ENCODE results near the gene PAWR.
"Not testable (repeated sequence)": the region's sequence is repeated elsewhere in the genome, so short reads cannot be mapped to it uniquely, and the experiment has no call there.

PAWR gene

GRCh38 chr12:79587368-79587767 is 103.4 kb downstream of the PAWR start:
- DNase-seq, result no peak

DNA sequence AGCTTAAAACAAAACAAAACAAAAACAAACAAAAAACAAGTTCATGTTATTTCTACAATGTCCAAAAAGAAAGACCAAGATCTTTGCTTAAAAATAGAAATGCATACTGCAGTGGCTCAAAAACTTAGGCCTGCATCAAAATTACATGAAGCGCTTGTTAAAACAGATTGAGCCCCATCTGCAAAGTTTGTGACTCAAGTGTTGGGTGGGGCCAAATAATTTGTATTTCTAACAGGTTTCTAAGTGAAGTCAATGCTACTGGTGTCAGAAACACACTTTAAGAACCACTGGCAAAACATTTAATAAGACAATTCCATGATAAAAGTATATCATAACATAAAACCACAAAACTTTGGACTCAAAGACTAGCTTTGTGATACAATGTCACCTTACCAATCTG is 105.6 kb downstream of the PAWR start:
- no peak for DNase-seq

DNA sequence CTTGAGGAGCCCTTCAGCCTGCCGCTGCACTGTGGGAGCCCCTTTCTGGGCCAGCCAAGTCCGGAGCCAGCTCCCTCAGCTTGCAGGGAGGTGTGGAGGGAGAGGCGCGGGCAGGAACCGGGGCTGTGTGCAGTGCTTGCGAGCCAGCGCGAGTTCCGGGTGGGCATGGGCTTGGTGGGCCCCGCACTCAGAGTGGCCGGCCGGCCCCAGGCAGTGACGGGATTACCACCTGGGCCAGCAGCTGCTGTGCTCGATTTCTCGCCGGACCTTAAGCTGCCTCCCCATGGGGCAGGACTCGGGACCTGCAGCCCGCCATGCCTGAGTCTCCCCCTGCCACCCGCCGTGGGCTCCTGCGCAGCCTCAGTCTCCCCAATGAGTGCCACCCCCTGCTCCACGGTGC is 116.9 kb downstream of the PAWR start:
- no peak for DNase-seq

DNA sequence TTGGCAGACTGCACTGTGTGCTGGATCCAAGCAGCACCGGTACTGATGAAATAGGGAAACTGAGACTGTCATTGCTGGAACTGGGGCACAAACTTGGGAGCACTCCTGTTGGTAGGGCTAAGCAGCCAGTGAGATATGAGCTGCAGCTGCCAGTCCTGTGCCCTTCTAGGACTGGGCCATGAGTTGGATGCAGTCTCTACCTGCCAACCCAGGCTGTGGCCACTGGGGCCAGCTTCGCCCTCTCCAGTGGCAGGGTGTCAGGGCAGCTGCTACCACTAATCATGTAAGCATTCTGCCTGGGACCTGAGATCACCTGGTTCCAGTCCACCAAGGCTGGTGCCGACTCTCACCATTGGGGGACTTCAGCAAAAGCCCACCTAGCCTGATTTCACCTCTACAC is 121.1 kb downstream of the PAWR start:
- DNase-seq, result no peak

DNA sequence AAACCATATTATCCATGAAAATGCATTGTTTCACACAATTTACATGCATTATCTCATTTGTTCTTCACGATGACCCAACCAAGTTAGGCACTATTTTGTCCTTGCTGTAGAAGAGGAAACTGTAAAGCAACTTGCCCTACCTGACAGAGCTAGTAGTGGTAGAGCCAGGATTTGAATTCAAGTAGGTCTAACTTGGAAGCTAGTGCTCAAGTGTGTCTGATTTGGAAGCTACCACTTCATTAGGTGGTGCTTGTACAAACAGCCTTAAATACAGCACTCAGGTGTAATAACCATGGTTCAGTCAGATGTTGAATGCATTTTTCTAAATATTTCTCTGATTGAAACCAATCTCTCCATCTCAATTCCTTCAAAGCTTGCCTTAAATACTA is 123.6 kb downstream of the PAWR start:
- DNase-seq, result no peak

GRCh38 chr12:79566452-79567174 is 124.2 kb downstream of the PAWR start:
- no peak for DNase-seq

DNA sequence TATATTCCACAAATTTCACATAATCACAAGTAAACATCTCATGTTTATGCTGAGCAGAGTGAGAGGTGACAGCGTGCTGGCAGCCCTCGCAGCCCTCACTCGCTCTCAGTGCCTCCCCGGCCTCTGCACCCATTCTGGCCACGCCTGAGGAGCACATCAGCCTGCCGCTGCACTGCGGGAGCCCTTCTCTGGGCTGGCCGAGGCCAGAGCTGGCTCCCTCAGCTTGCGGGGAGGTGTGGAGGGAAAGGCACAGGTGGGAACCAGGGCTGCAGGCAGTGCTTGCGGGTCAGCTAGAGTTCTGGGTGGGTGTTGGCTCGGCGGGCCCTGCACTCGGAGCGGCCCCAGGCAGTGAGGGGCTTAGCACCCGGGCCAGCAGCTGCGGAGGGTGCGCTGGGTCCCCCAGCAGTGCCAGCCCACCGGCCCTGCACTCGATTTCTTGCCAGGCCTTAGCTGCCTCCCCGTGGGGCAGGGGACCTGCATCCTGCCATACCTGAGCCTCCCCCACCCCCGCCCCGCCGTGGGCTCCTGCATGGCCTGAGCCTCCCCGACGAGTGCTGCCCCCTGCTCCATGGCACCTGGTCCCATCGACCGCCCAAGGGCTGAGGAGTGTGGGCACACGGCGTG is 125.9 kb downstream of the PAWR start:
- not testable (repeated sequence) for DNase-seq

- DNase-seq, result no peak
Measured at GRCh38 chr12:79563021-79563740, 127.6 kb downstream of the PAWR start.

DNA sequence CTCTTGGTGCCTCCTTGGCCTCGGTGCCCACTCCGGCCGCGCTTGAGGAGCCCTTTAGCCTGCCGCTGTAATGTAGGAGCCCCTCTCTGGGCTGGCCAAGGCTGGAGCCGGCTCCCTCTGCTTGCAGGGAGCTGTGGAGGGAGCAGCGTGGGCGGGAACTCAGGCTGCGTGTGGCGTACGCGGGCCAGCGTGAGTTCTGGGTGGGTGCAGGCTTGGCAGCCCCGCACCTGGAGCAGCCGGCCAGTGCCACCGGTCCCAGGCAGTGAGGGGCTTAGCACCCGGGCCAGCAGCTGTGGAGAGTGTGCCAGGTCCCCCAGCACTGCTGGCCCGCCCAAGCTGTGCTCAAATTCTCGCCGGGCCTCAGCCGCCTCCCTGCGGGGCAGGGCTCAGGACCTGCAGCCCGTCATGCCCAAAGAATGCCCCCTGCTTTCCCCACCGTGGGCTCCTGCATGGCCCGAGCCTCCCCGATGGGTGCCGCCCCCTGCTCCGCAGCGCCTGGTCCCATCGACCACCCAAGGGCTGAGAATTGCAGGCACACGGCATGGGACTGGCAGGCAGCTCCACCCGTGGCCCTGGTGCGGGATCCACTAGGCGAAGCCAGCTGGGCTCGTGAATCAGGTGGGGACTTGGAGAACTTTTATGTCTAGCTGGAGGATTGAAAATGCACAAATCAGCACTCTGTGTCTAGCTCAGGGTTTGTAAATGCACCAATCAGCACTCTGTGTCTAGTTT is 129.2 kb downstream of the PAWR start:
- DNase-seq, result no peak

- no peak for DNase-seq
Measured at GRCh38 chr12:79560225-79560889, 130.4 kb downstream of the PAWR start.

DNA sequence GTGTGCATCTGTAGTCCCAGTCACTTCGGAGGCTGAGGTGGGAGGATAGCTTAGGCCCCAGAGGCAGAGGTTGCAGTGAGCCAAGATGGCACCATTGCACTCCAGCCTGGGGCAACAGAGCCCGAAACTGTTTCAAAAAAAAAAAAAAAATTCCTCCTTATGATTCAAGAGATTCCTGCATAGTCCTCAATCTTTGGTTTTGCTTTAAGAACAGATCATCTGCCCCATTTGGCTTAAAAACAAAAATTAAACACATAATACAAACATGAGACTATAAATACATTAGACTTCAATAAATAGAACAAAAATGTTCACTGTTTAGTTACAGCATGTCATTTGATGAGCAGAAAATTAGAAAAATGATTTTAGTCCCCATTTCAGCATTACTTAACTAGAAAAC is 131.2 kb downstream of the PAWR start:
- DNase-seq, result no peak

- DNase-seq, result no peak
Measured at GRCh38 chr12:79558924-79559469, 131.8 kb downstream of the PAWR start.

- DNase-seq, result no peak
Measured at GRCh38 chr12:79557690-79558315, 133.0 kb downstream of the PAWR start.

GRCh38 chr12:79555028-79555925 is 135.5 kb downstream of the PAWR start:
- peak; percentile 7 for DNase-seq

DNA sequence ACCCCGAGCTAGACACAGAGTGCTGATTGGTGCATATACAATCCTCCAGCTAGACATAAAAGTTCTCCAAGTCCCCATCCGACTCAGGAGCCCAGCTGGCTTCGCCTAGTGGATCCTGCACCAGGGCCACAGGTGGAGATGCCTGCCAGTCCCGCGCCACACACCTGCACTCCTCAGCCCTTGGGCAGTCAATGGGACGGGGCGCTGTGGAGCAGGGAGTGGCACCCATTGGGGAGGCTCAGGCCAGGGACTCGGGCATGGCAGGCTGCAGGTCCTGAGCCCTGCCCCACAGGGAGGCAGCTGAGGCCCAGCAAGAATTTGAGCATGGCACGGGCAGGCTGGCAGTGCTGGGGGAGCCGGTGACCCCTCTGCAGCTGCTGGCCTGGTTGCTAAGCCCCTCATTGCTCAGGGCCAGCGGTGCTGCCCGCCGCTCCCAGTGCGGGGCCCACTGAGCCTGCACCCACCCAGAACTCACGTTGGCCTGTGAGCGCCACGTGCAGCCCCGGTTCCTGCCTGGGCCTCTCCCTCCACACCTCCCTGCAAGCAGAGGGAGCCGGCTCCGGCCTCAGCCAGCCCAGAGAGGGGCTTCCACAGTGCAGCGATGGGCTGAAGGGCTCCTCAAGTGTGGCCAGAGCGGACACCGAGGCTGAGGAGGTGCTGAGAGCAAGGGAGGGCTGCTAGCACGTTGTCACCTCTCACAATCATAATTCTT is 136.7 kb downstream of the PAWR start:
- no peak for DNase-seq

DNA sequence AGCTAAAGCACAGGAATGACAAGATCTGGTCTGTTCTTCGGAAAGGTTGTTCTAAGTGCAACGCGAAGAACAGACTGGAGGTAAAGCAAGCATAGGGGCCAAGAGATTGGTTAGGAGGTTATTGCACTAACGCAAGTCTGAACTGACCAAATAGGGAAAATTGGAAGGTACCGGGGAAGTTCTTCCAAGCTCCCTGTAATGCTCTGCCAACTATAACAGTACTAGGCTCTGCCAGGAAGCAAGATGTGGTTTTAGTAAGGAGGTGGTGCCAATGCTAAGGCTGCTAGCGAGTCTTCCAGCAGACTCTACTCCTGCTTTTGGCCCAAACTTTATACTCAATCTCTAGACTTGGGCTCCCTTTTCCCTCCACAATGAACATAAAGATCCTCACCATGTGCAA is 138.6 kb downstream of the PAWR start:
- no peak for DNase-seq

DNA sequence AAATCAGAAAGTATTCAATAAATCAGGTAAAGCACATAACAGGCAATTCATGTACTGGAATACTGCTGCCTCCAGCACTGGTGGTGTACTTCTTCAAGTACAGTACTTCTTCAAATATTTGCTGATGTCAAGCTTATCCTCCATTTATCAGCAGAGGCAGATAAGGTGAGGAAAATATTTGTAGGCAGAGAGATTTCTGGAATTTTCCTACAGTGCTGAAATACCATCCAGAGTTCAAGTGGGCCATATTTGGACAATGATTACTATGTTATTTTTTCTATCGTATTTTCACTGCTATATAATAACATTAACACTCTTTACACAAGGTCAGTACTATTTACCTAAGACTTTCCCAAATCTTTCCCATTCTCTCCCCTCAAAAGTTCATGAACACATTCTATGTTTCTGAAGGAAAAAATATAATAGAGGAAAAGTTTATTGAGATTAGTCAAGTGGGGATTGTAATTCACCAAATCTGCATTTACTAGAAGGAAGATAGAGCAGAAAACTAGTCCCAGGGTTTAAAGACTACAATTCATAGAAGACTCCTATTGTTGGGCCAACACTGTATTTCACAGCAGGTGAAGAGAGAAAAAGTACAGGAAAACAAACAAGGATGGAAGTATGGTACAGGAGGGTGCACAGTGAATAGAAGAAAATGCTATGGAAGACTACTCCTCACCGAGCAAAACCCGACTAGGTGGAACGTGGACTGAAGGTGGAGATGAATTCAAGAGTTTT is 141.1 kb downstream of the PAWR start:
- DNase-seq, result no peak

DNA sequence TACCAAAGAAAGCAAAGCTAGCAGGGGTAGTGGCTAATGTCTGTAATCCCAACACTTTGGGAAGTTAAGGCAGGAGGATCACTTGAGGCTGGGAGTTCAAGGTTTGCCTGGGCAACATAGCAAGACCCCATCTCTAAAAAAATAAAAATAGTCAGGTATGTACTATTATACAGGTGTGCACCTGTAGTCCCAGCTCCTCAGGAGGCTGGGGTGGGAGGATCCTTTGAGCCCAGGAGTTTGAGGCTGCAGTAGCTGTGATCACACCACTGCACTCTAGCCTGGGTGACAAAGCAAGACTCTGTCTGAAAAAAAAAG is 142.2 kb downstream of the PAWR start:
- DNase-seq, result no peak

GRCh38 chr12:79547735-79548609 is 142.8 kb downstream of the PAWR start:
- peak; percentile 19 for DNase-seq
